GM12878 (cell line): Measurements from ENCODE around the gene GSKIP. TPM values are rescaled to one million over a fixed set of nuclear protein-coding genes. Genes with fewer than 3 reads are reported as not detected.

ENCODE experiments used
- ATAC-seq: fragments of 200-7000 bp; cut with Tn5 transposase; 3 replicates; pipeline ENCODE4 v1.9.1; 2020; ENCODE audit warnings: mild to moderate bottlenecking, moderate library complexity
- BruUV-seq: library from RNA; stranded (reverse); fragments of 400-500 nt; replicated peaks from 2 replicates; lab custom pipeline; 2021; lab: Mats Ljungman, UMichigan
- CTCF ChIA-PET: fragments of 300-600 bp; sonication (Branson Sonifier 250); formaldehyde crosslinking; extraction: SDS; loops from one replicate; lab custom pipeline; 2021; ENCODE audit warnings: inconsistent platforms; lab: Yijun Ruan, JAX
- POLR2A ChIA-PET: fragments of 350-600 bp; formaldehyde crosslinking; extraction: SDS; loops from one replicate; lab custom pipeline; 2021; ENCODE audit warnings: inconsistent platforms; lab: Charles Lee
- RAD21 ChIA-PET: fragments of 300-600 bp; sonication (Branson Sonifier 250); formaldehyde crosslinking; loops from one replicate; lab custom pipeline; 2023; ENCODE audit warnings: antibody characterized with exemption; ENCODE audit not compliant: unreplicated experiment; lab: Charles Lee
- SMC1A ChIA-PET: fragments of 300-600 bp; sonication (Branson Sonifier 250); formaldehyde crosslinking; loops from one replicate; lab custom pipeline; 2023; ENCODE audit not compliant: unreplicated experiment, uncharacterized antibody; lab: Charles Lee
- DNase-seq: peaks from one replicate; pipeline ENCODE4 v3.0.0-alpha.2; 2011; ENCODE audit warnings: low read depth, low spot score
- FAIRE-seq: peaks from 3 replicates; lab custom pipeline; 2011; peaks lifted over from hg19 to GRCh38; lab: Jason Lieb, UNC
- H2AFZ ChIP-seq: 2 replicates; pipeline ENCODE4 v1.6.0; 2011; ENCODE audit warnings: low read depth, low read length, control low read depth; ENCODE audit not compliant: control insufficient read depth
- H3K27ac ChIP-seq: 2 replicates; pipeline ENCODE4 v1.5.1; 2011; ENCODE audit warnings: control low read depth; ENCODE audit not compliant: control insufficient read depth, insufficient read depth
- H3K27me3 ChIP-seq, 2 experiments: replicated peaks in 1 of 2; 2 replicates each; pipeline versions ENCODE4 v1.6.0 to v1.6.1; 2011; ENCODE audit warnings: low read length in 1 of 2; ENCODE audit not compliant: control insufficient read depth in 2 of 2, insufficient read depth in 2 of 2
- H3K36me3 ChIP-seq, 2 experiments: 2 replicates each; pipeline ENCODE4 v1.5.1; 2011; ENCODE audit warnings: low read length in 1 of 2; ENCODE audit not compliant: control insufficient read depth in 2 of 2, insufficient read depth in 2 of 2
- H3K4me1 ChIP-seq: 2 replicates; pipeline ENCODE4 v1.6.1; 2011; ENCODE audit warnings: mild to moderate bottlenecking, low read length, moderate library complexity, mixed read lengths; ENCODE audit not compliant: control insufficient read depth, insufficient read depth
- H3K4me2 ChIP-seq: 2 replicates; pipeline ENCODE4 v1.6.0; 2011; ENCODE audit warnings: control low read depth; ENCODE audit not compliant: control insufficient read depth, insufficient read depth
- H3K4me3 ChIP-seq: fragments of 200-600 bp; sonication (generic); 2 replicates; pipeline ENCODE4 v1.5.1; 2016
- H3K79me2 ChIP-seq: 2 replicates; pipeline ENCODE4 v1.6.0; 2011; ENCODE audit warnings: low read length; ENCODE audit not compliant: control insufficient read depth, insufficient read depth
- H3K9ac ChIP-seq: 2 replicates; pipeline ENCODE4 v1.8.0; 2011; ENCODE audit warnings: low read length, control low read depth, mixed read lengths; ENCODE audit not compliant: control insufficient read depth, insufficient read depth
- H3K9me3 ChIP-seq: replicated peaks from 3 replicates; pipeline ENCODE4 v1.5.1; 2011; ENCODE audit warnings: mild to moderate bottlenecking, low read length; ENCODE audit not compliant: control insufficient read depth, insufficient read depth
- H4K20me1 ChIP-seq: 2 replicates; pipeline ENCODE4 v1.6.0; 2011; ENCODE audit not compliant: control insufficient read depth, insufficient read depth
- CHD1 ChIP-seq: IDR thresholded peaks from 2 replicates; pipeline ENCODE4 v1.6.1; 2012; ENCODE audit warnings: low read depth, low read length, improper control_type of control experiment
- DPF2 ChIP-seq: fragments of 450-650 bp; IDR thresholded peaks from 2 replicates; pipeline ENCODE4 v1.6.1; 2017; ENCODE audit warnings: mild to moderate bottlenecking
- FOXM1 ChIP-seq: IDR thresholded peaks from 2 replicates; pipeline ENCODE4 v1.6.1; 2012; ENCODE audit warnings: low read depth, mild to moderate bottlenecking, inconsistent platforms, low read length, moderate library complexity
- KLF5 ChIP-seq: fragments of 450-650 bp; IDR thresholded peaks from 2 replicates; pipeline ENCODE4 v1.6.1; 2014; ENCODE audit warnings: mild to moderate bottlenecking; ENCODE audit not compliant: partially characterized antibody
- MLLT1 ChIP-seq: fragments of 450-650 bp; IDR thresholded peaks from 2 replicates; pipeline ENCODE4 v1.6.1; 2016; ENCODE audit warnings: mild to moderate bottlenecking
- MYB ChIP-seq: fragments of 150-350 bp; IDR thresholded peaks from 2 replicates; pipeline ENCODE4 v1.6.1; 2014; ENCODE audit warnings: mild to moderate bottlenecking, low read depth, low read length, borderline replicate concordance
- NFXL1 ChIP-seq: fragments of 450-650 bp; IDR thresholded peaks from 2 replicates; pipeline ENCODE4 v1.6.1; 2017; ENCODE audit warnings: antibody characterized with exemption, mild to moderate bottlenecking, borderline replicate concordance
- NFYB ChIP-seq: IDR thresholded peaks from 2 replicates; pipeline ENCODE4 v1.6.1; 2011; ENCODE audit warnings: low read depth, mild to moderate bottlenecking, low read length, improper control_type of control experiment, moderate library complexity; ENCODE audit not compliant: insufficient read depth
- PAX5 ChIP-seq: IDR thresholded peaks from 2 replicates; pipeline ENCODE4 v1.6.1; 2011; ENCODE audit warnings: low read depth, low read length, borderline replicate concordance
- RBBP5 ChIP-seq: fragments of 200-600 bp; sonication (generic); conservative IDR thresholded peaks from 2 replicates; pipeline ENCODE4 v1.6.1; 2016
- RCOR1 ChIP-seq: conservative IDR thresholded peaks from 2 replicates; pipeline ENCODE4 v1.6.1; 2012; ENCODE audit warnings: low read depth, low read length, improper control_type of control experiment
- SUPT20H ChIP-seq: IDR thresholded peaks from 2 replicates; pipeline ENCODE4 v1.6.1; 2011; ENCODE audit warnings: low read depth, mild to moderate bottlenecking, low read length, moderate library complexity, borderline replicate concordance; ENCODE audit not compliant: control insufficient read depth
- SUZ12 ChIP-seq: fragments of 200-600 bp; sonication (generic); IDR thresholded peaks from one replicate; pipeline ENCODE4 v1.6.1; 2018; ENCODE audit warnings: antibody characterized with exemption, mild to moderate bottlenecking; ENCODE audit not compliant: unreplicated experiment
- TBL1XR1 ChIP-seq: IDR thresholded peaks from 2 replicates; pipeline ENCODE4 v1.6.1; 2012; ENCODE audit warnings: low read depth, low read length, improper control_type of control experiment
- ZNF274 ChIP-seq: IDR thresholded peaks from one replicate; pipeline ENCODE4 v1.8.0; 2011; ENCODE audit not compliant: insufficient read length, insufficient read depth
- WGBS: methylation state at CpG from one replicate; pipeline ENCODE4 v1.1.6; 2016; ENCODE audit warnings: low lambda C conversion rate; ENCODE audit not compliant: insufficient replicate concordance, insufficient coverage; ENCODE audit errors: missing lambda C conversion rate; 5-methylcytosine and 5-hydroxymethylcytosine counted together
- in situ Hi-C: fragments of 300-500 bp; cut with MboI; formaldehyde crosslinking; loops from 9 replicates; pipeline ENCODE4 v1.14.3; 2018; ENCODE audit warnings: mixed read lengths
- intact Hi-C: fragments of 100-400 bp; cut with micrococcal nuclease; formaldehyde crosslinking; loops from one replicate; pipeline ENCODE4 v1.14.2; 2022; ENCODE audit not compliant: unreplicated experiment
- polyA plus RNA-seq, 11 experiments: library from polyadenylated mRNA; depleted of rRNA in 4 of 11; unstranded in 6 of 11; stranded (reverse) in 5 of 11; fragments of >200 nt; fragmentation: Nextera tagmentation in 4 of 11; fragmentation: Illumina TruSeq in 1 of 11; extraction: Ambion mirVana in 4 of 11; extraction: Trizol in 1 of 11; gene quantifications; 1 replicate in 1 of 11; 2 replicates in 10 of 11; pipeline versions ENCODE4 v1.2.1 to v1.2.3, GENCODE V29; 2011 to 2016; ENCODE audit warnings: inconsistent platforms in 2 of 11, missing spikeins in 2 of 11, low read depth in 1 of 11
- total RNA-seq, 4 experiments: library from RNA; depleted of rRNA in 3 of 4; stranded (reverse); fragments of >200 nt in 3 of 4; fragmentation: Illumina TruSeq in 1 of 4; extraction: Trizol in 1 of 4; gene quantifications; 2 replicates each; pipeline versions ENCODE4 v1.2.1 to v1.2.3, GENCODE V29; 2013 to 2021

Gene GSKIP
- total and polyA plus RNA-seq, 10 of the 15 experiments (the other 5 are each of a cell fraction or from before 2014, with no cell fraction given), result 15.4 to 75.2 (median 26.1) TPM

DNA sequence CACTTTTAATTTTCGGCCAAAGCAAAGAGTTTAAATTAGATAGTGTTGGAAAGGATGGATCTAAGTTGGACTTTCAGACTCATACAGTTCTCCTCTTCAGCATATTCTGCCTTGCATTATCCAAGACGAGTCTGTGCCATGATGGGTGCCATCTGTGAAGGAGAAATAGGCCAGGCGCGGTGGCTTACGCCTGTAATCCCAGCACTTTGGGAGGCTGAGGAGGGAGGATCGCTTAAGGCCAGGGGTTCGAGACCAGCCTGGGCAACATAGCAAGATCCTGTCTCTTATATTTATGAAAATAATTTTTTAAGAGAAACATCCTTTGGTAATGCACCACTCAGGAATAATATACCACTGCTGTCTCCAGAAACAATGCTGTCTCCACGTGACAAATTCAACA lies 35.1 kb downstream of the GSKIP start:
- POLR2A ChIA-PET, result no interaction called here
- BruUV-seq, result no TSS peak
- 65% methylated on average over 8 of the region's 8 CpGs for WGBS
- RAD21 ChIA-PET, result no interaction called here
- H3K4me2 ChIP-seq, result no peak overlapping the region
- no peaks in the 10 kb centered on the region for H4K20me1 ChIP-seq
- no peaks in the 10 kb centered on the region for H3K4me1 ChIP-seq
- H3K27ac ChIP-seq, result no peak overlapping the region
- no peak overlapping the region for H2AFZ ChIP-seq
- H3K9ac ChIP-seq, result no peak overlapping the region
- intact Hi-C loops, result no loop called here
- CTCF ChIA-PET, result no interaction called here
- DNase-seq (no peak), FAIRE-seq (no peak), ATAC-seq (no peak)
- SMC1A ChIA-PET, result no interaction called here
- H3K36me3 ChIP-seq, result no peaks in the 10 kb centered on the region
- no peak overlapping the region for H3K4me3 ChIP-seq
- no peaks in the 10 kb centered on the region for H3K9me3 ChIP-seq
- TF ChIP-seq DPF2 (no peak), MLLT1 (no peak), TBL1XR1 (no peak), FOXM1 (no peak), CHD1 (no peak)
- no peaks in the 10 kb centered on the region; a peak in 1 of 4 replicates for H3K27me3 ChIP-seq
- in situ Hi-C loops, result no loop called here
- no peaks in the 10 kb centered on the region for H3K79me2 ChIP-seq

GRCh38 chr14:96398921-96399320 lies 35.6 kb downstream of the GSKIP start:
- Histone ChIP-seq H3K4me3 (no peak overlapping the region), H3K27me3 (no peaks in the 10 kb centered on the region; a peak in 1 of 4 replicates), H3K4me2 (no peak overlapping the region), H3K79me2 (no peaks in the 10 kb centered on the region), H2AFZ (no peak overlapping the region), H3K4me1 (no peaks in the 10 kb centered on the region), H3K9ac (no peak overlapping the region), H4K20me1 (no peaks in the 10 kb centered on the region), H3K27ac (no peak overlapping the region), H3K36me3 (no peaks in the 10 kb centered on the region), H3K9me3 (no peaks in the 10 kb centered on the region)
- DNase-seq, result no peak
- no TSS peak for BruUV-seq
- in situ Hi-C loops, result no loop called here
- FAIRE-seq, result no peak
- ChIA-PET SMC1A (no interaction called here), CTCF (no interaction called here), RAD21 (no interaction called here), POLR2A (interaction anchor here (0.6 kb wide), 1 partner anchor 17 kb away, joined by 3 read pairs; no protein-coding TSS in a partner anchor)
- intact Hi-C loops, result no loop called here
- 46% methylated on average over 5 of the region's 5 CpGs for WGBS
- no peak for ATAC-seq
- TF ChIP-seq RCOR1 (no peak), RBBP5 (no peak), SUPT20H (no peak), KLF5 (no peak), SUZ12 (no peak), NFXL1 (no peak), PAX5 (no peak), ZNF274 (no peak), MYB (no peak), NFYB (no peak), TBL1XR1 (no peak)
